Activated CD8-positive, alpha-beta memory T cell treated with anti-CD3 and anti-CD28 coated beads, Interleukin-2, amount 50 U/mL, for 48 hours (primary cell): Measurements from ENCODE around the gene ZNF136.
A peak's percentile ranks its signal among the peaks of the same experiment; 100 is the strongest.

Experiments used
- DNase-seq: peaks from one replicate; pipeline ENCODE4 v3.0.0-alpha.2; 2020

ZNF136 gene

DNA sequence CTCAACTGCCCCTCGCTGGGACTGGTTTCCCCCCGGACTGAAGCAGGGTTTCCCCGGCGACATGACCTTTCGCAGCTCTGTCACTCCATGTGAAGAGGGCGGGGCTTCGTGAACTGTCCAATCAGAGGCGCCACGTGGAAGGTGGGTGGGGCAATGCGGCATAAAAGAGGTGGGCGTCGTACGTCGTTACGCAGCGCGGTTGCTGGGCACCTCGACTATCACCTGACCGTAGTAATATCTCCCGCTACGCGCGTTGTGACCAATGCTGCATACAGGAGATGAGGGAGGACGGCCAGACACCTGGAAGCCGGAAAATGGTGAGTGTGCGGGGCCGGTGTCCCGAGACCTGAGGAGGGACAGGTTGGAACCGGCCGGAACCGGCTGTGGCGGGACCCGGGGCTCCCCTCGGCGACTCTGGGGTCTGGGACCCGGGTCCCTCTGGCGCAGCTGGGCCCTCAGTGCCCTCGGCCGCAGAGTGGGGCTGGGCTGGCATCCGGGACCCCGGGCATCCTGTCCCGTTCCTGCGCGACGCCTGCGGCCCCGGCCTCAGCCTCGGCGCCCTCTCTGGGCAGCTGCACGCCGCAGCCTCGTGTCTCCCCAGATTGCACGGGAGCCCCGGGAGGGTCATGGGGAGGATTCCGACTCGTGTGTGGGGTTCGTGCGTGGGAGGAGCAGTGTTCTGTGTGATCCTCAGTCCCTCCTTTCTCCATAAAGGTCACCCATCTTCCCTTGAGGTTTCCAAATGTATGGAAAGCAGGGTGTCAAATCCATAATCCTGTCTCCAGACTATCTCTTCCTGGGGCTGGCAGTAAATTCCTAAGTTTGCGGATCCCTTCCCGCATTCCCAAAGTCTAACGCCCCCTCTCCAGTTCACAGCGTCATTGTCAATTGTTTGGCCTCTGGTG, 32.2 kb downstream of the ZNF136 start:
- DNase-seq = peak; percentile 85

DNA sequence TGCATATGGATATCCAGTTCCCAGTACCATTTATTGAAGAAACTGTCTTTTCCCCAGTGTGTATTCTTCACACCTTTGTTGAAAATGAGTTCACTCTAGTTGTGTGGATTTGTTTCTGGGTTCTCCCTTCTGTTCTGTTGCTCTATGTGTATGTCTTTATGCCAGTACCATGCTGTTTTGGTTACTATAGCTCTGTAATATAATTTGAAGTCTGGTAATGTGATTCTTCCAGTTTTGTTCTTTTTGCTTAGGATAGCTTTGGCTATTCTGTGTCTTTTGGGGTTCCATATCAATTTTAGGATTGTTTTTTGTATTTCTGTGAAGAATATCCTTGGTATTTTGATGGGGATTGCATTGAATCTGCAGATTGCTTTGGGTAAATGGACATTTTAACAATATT, 35.2 kb downstream of the ZNF136 start:
- DNase-seq = no peak

DNA sequence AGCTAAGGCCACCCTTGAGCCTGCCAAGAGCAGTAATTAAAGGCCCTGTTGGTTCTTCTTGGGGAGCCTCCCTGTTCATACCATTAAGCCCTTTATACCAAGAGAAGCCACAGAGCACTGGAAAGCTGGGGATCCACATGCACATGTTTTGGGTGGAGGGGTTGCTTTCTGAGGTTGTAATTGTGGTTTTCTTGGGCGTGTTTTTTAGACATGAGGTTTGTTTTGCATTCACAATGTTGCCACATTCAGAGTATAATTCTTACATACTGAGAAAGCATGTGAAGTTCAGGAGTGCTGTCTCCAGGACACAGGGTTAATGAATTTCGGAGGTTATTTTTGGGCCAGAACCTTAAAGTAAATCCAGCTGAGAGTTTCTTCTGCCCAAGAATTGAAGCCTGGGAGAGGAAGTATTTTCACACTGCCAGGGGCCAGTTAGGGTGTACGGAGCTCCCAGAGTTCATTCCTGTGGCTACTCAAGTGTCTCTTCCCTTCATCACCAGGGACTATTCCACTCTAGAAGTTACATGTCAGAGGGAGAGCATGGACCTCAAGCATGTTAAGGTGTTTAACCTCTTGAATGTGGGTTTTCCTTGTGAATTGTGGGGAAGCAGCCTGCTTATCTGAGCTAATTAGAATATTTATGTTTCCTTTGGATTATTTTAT, 37.0 kb downstream of the ZNF136 start:
- no peak for DNase-seq

DNA sequence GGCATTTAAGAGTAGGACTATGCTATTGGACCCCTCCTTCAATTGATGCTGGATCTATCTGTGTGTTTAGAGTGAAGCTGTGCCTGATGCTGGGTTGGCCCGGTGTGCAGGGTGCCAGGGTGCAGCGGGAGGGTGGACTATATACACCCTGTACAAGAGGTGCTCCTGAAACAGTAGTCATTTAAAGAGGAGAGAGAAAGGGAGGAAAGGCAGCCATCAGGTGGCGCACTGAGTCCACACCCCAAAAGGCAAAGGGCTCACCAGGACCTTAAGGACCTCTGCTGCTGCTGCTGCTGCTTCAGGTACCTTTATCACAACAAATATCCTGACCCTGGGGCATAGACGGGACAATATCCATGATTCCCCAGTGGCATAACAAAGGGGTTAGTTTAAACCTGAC, 39.4 kb downstream of the ZNF136 start:
- DNase-seq = peak; percentile 65

DNA sequence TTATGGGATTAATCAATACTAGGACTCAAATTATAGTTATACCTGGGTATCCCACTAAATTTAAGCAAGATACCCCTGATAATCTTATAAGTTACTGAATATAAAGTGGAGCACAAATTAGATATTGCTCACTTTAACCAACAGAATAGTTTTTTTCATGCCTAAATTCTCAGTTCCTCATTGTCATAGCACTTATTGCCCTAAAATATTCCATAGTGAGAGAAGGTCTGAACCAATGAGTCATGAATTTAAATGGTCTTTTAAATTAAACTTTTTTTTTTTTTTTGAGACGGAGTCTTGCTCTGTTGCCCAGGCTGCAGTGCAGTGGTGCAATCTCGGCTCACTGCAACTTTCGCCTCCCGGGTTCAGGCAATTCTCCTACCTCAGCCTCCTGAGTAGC, 42.4 kb downstream of the ZNF136 start:
- DNase-seq = no peak

DNA sequence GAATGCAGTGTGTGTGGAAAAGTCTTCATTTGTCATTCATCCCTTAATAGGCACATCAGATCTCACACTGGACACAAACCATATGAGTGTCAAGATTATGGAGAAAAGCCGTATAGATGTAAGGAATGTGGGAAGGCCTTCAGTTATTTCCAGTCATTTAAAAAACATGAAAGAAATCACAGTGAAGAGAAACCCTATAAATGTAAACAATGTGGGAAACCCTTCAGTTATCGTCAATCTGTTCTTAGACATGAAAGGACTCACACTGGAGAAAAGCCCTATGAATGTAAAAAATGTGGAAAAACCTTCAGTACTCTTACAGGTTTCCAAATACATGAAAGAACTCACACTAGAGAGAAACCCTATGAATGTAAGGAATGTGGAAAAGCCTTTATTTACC, 45.3 kb downstream of the ZNF136 start:
- no peak for DNase-seq

DNA sequence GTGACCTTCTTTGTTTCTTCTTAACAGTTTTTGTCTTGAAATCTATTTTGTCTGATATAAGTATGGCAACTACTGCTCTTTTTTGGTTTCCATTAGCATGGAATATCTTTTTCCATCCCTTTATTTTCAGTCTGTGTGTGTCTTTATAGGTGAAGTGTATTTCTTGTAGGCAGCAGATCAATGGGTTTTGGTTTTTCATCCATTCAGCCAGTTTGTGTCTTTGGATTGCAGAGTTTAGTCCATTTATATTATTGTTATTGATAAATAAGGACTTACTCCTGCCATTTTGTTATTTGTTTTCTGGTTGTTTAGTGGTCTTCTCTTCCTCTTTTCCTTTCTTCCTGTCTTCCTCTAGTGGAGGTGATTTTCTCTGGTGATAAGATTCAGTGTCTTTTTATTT, 54.4 kb downstream of the ZNF136 start:
- DNase-seq = no peak

DNA sequence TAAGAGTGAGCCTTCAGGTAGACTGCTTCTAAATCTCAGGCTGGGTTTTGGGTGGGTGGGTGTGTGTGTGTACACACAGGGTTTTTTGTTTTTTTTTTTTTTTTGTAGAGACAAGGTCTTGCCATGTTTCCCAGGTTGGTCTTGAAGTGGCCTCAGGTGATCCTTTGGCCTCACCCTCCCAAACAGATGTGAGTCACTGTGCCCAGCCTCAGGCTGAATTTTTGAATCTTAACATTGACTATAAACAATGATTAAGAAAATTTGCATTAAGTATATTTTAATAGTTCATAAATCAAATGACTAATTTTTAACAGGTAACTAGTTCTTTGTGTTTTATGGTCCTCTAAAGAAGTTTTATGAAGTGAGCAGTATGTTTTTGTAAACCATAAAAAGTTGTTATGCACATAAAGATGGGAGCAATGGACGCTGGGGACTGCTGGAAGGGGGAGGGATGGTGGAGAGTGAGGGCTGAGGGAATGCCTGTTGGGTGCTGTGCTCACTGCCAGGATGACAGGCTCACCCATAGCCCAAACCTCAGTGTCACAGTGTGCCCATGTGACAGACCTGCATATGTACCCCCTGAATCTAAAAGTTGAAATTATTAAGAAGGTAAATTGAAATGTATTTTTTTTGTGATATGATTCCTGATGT, 60.2 kb downstream of the ZNF136 start:
- DNase-seq = no peak

DNA sequence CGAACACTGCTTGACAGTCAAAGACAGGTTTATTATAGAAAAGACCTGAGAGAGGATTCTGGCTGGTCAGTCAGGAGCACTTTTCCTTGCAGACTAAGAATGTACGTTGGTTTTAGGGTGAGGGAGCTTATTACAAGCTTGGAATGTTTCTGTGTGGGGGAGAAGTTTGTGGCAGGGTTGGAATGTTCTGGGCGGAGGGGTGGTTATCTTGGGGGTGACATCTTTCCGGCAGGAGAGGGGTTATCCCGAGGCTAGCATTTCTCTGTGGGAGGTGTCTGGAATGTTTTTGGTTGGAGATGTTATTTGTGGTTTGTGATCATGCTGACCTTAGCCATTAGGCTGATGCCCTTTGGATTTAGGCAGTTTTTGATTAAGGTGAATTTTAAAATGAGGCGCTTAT, 61.8 kb downstream of the ZNF136 start:
- no peak for DNase-seq

DNA sequence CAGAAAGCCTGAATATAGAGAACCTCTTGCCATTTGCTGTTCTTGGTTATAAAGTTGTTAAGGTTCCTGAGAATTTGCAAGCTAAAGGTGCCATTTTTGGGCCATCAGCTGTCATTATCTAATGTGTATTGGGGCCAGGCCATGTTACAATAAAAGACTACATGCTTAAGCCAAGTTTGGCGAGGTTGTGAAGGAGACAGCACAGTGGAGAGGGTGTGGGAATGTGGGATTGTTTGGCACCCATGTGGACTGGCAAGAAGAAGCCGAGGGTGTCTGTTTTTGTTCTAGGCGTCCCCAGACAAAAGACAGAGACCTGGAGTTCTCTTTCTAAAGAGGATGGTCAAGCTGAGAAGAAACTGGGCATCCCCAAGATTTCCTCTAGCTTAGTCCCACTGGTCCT, 67.1 kb downstream of the ZNF136 start:
- no peak for DNase-seq

DNA sequence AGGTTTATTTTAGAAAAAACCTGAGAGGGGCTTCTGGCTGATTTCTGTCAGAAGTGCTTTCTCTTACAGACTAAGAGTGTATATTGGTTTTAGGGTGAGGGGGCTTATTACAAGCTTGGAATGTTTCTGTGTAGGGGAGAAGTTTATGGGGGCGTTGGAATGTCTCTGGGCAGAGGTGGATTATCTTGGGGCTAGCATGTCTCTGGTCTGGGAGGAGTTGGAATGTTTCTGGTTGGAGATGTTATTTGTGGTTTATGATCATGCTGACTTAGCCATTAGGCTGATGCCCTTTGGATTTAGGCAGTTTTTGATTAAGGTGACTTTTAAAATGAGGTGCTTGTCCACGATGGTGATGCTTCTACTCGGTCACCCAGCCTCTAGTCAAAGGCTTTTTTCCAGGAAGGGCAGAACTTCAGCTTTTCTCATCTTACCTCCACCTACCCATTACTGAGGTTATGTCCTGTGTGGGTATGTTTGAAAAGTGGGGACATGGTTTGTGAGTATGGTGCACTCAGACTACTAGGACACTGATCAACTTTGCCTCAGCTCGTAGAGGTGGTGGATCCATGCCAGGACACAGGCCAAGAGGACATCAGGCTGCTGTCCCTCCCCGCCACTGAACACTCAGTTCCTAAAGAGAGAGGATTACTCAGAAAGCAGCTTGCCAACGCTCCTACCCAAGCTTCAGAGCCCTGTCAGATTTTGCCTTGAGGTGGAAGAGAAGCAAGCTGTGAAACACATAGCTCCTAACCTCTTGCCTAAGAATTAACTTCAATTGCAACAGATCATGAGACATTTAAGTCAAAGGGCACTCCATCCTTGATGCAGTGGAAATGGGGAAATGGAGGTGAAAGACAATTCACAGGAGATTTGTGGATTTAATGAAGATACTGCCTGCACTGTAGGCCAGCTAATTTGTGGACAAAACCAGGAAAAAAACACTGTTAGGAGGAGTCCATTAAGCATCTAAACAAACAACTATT, 68.1 kb downstream of the ZNF136 start:
- DNase-seq = no peak

DNA sequence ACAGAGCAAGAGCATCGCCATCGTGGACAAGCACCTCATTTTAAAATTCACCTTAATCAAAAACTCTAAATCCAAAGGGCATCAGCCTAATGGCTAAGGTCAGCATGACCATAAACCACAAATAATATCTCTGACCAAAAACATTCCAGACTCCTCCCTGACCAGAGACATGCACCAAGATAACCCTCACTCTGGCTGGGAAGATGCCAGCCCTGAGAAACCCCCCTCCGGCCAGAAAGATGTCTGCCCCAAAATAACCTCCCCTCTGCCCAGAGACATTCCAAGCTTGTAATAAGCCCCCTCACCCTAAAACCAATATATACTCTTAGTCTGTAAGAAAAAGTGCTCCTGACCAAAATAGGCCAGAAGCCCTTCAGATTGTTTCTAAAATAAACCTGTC, 70.1 kb downstream of the ZNF136 start:
- DNase-seq = no peak

DNA sequence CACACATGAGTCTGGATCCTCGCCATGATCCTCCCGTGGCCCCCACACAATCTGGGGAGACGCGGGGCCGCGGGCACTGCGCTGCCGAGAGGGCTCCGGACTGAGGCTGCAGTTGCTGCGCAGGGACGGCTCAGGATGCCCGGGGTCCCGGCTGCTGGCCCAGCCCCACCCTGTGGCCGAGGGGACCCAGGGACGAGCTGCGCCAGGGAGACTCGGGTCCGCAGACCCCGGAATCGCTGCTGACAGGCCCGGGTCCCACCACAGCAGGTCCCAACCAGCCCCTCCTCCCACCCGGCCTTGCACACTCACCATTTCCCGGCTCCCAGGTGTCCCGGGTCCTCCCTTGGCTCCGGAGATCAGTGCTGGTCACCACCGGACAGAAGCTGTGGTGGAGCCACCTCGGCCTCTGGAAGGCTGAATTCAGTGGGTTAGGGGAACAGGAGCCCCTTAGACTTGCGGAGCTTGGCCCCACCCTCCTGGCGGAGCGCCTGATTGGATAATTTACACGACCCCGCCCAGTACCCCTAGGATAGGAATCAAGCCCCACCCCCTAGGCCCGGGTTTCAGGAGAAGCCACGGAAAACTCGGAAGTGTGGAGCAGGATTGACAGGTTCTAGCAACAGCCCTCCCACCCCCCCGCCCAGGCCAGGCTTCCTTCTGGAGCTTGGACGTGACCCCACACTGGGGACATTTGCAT, 74.4 kb downstream of the ZNF136 start:
- DNase-seq = no peak
